SK-N-SH (cell line): ENCODE results near the gene KCNB1. TPM values are rescaled to one million over a fixed set of nuclear protein-coding genes. Genes with fewer than 3 reads are reported as not detected.

Experiments
- CTCF ChIA-PET: fragments of 300-600, 350-600 bp; formaldehyde crosslinking; extraction: SDS; loops from one replicate; lab custom pipeline; 2021; lab: Yijun Ruan, JAX
- POLR2A ChIA-PET: fragments of 350-600 bp; sonication (Branson Sonifier 250); formaldehyde crosslinking; extraction: SDS; loops from one replicate; lab custom pipeline; 2020; ENCODE audit warnings: antibody characterized with exemption, inconsistent platforms; lab: Yijun Ruan, JAX
- DNase-seq: peaks from one replicate; pipeline ENCODE4 v3.0.0; 2012
- H2AFZ ChIP-seq: fragments of 200-600 bp; sonication (generic); 2 replicates; pipeline ENCODE4 v1.8.1; 2016; ENCODE audit warnings: antibody characterized with exemption, mild to moderate bottlenecking, low read depth
- H3F3A ChIP-seq: fragments of 200-600 bp; sonication (generic); replicated peaks from 2 replicates; pipeline ENCODE3; 2016; ENCODE audit warnings: antibody characterized with exemption, mild to moderate bottlenecking; ENCODE audit not compliant: insufficient read depth
- H3K27ac ChIP-seq, 2 experiments: fragments of 200-500 bp in 1 of 2; fragments of 200-600 bp in 1 of 2; sonication (Bioruptor generic) in 1 of 2; sonication (generic), shearing (Covaris generic) in 1 of 2; 2 replicates each; pipeline versions ENCODE4 v1.5.1 to v1.6.1; 2014 to 2016; ENCODE audit warnings: low read depth in 2 of 2, inconsistent platforms in 1 of 2, low read length in 1 of 2, mild to moderate bottlenecking in 1 of 2, mixed read lengths in 1 of 2
- H3K27me3 ChIP-seq: fragments of 200-600 bp; sonication (generic), shearing (Covaris generic); 2 replicates; pipeline ENCODE4 v1.6.1; 2016; ENCODE audit warnings: mixed run types; ENCODE audit not compliant: insufficient read depth
- H3K36me3 ChIP-seq, 2 experiments: fragments of 200-500 bp in 1 of 2; fragments of 200-600 bp in 1 of 2; sonication (Bioruptor generic) in 1 of 2; sonication (generic) in 1 of 2; replicated peaks in 1 of 2; 2 replicates each; pipeline versions ENCODE3 to v1.5.1; 2014 to 2016; ENCODE audit warnings: low read length in 1 of 2, mild to moderate bottlenecking in 1 of 2; ENCODE audit not compliant: insufficient read depth in 2 of 2, control insufficient read depth in 1 of 2
- H3K4me1 ChIP-seq, 2 experiments: fragments of 200-500 bp in 1 of 2; fragments of 200-600 bp in 1 of 2; sonication (Bioruptor generic) in 1 of 2; sonication (generic), shearing (Covaris generic) in 1 of 2; 2 replicates each; pipeline versions ENCODE4 v1.5.1 to v1.6.1; 2014 to 2016; ENCODE audit warnings: low read depth in 1 of 2, low read length in 1 of 2, mixed run types in 1 of 2; ENCODE audit not compliant: insufficient read depth in 2 of 2, control insufficient read depth in 1 of 2
- H3K4me2 ChIP-seq: fragments of 200-600 bp; sonication (generic), shearing (Covaris generic); 2 replicates; pipeline ENCODE4 v1.6.1; 2017; ENCODE audit warnings: mixed run types
- H3K4me3 ChIP-seq, 2 experiments: fragments of 200-500 bp in 1 of 2; fragments of 200-600 bp in 1 of 2; sonication (Bioruptor generic) in 1 of 2; sonication (generic), shearing (Covaris generic) in 1 of 2; 2 replicates each; pipeline versions ENCODE4 v1.5.1 to v1.8.1; 2014 to 2016; ENCODE audit warnings: low read depth in 2 of 2, inconsistent platforms in 1 of 2, low read length in 1 of 2, mild to moderate bottlenecking in 1 of 2, mixed read lengths in 1 of 2, moderate library complexity in 1 of 2
- H3K79me2 ChIP-seq: fragments of 200-600 bp; sonication (generic); 2 replicates; pipeline ENCODE4 v1.8.1; 2017; ENCODE audit warnings: mild to moderate bottlenecking; ENCODE audit not compliant: insufficient read depth
- H3K9ac ChIP-seq: fragments of 200-600 bp; sonication (generic); 2 replicates; pipeline ENCODE4 v1.6.1; 2017; ENCODE audit warnings: mixed run types
- H3K9me2 ChIP-seq: fragments of 200-600 bp; sonication (generic); 2 replicates; pipeline ENCODE4 v1.6.1; 2017; ENCODE audit warnings: mixed run types
- H3K9me3 ChIP-seq: fragments of 200-600 bp; sonication (generic); 2 replicates; pipeline ENCODE4 v1.6.1; 2017; ENCODE audit warnings: mixed run types, mild to moderate bottlenecking, moderate library complexity
- H4K20me1 ChIP-seq: fragments of 200-600 bp; sonication (generic); 2 replicates; pipeline ENCODE4 v1.6.1; 2017; ENCODE audit warnings: mild to moderate bottlenecking, mixed run types; ENCODE audit not compliant: insufficient read depth
- GATA2 ChIP-seq: sonication (generic); formaldehyde crosslinking; IDR thresholded peaks from 2 replicates; pipeline ENCODE4 v1.5.0; 2020; ENCODE audit warnings: mild to moderate bottlenecking, missing genetic modification reagents
- NFIC ChIP-seq: IDR thresholded peaks from 2 replicates; pipeline ENCODE4 v1.4.0; 2012; ENCODE audit warnings: borderline replicate concordance
- RCOR1 ChIP-seq: fragments of 150-350 bp; IDR thresholded peaks from 2 replicates; pipeline ENCODE4 v1.6.1; 2017; ENCODE audit warnings: antibody characterized with exemption, low read length
- TEAD4 ChIP-seq: IDR thresholded peaks from 2 replicates; pipeline ENCODE4 v1.4.0; 2012; ENCODE audit warnings: mild to moderate bottlenecking, borderline replicate concordance; ENCODE audit not compliant: insufficient read depth
- YY1 ChIP-seq: IDR thresholded peaks from 2 replicates; pipeline ENCODE4 v1.4.0; 2012; ENCODE audit warnings: low read depth, mild to moderate bottlenecking
- WGBS: methylation state at CpG from one replicate; pipeline ENCODE4 v1.1.6; 2017; ENCODE audit warnings: low lambda C conversion rate; 5-methylcytosine and 5-hydroxymethylcytosine counted together
- polyA plus RNA-seq, 3 experiments: library from polyadenylated mRNA; depleted of rRNA; stranded (reverse); fragments of >200 nt; gene quantifications; 2 replicates each; pipeline ENCODE4 v1.2.3, GENCODE V29; 2012
- TF ChIP-seq, protein P1 (sequence below): fragments of 200-600 bp; sonication (generic); IDR thresholded peaks from 2 replicates; pipeline ENCODE4 v1.6.1; 2017; ENCODE audit warnings: antibody characterized with exemption, mild to moderate bottlenecking, moderate library complexity
- TF ChIP-seq, protein P2 (sequence below): IDR thresholded peaks from 2 replicates; pipeline ENCODE4 v1.4.0; 2012; ENCODE audit warnings: low read depth
- TF ChIP-seq, protein P3 (sequence below): fragments of 150-350 bp; IDR thresholded peaks from 2 replicates; pipeline ENCODE4 v1.6.1; 2017; ENCODE audit warnings: antibody characterized with exemption, low read length, low read depth, borderline replicate concordance
- TF ChIP-seq, protein P4 (sequence below): fragments of 150-350 bp; IDR thresholded peaks from 2 replicates; pipeline ENCODE4 v1.6.1; 2016; ENCODE audit warnings: mild to moderate bottlenecking, low read depth, low read length
- TF ChIP-seq, protein P5 (sequence below): IDR thresholded peaks from 2 replicates; pipeline ENCODE4 v1.4.0; 2012; ENCODE audit warnings: low read depth, borderline replicate concordance

Gene KCNB1
- polyA plus RNA-seq, 1 of the 3 experiments (the other 2 are of a cell fraction) = 0.82 TPM

DNA sequence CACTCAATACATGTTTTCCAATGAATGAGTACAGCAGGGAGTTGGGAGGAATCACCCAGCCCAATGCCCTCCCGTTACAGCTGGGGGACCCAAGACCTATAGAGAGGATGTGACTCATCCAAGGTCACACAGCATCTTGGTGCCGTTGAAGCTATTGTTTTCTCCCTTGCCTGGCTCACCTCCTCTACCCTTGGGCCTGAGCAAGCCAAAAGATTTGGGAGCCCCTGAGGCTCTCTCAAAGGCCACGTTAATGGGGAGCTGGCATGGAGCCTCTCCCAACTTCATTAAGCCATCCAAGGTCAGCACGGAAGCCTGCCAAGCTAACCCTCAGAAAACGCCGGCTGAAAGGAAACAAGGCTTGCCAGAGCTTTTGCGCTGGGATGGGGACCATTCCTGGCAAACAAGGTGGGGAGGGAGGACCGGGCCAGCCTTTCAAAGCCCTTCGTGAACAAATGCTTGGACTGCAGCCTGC lies 30.4 kb downstream of the KCNB1 start (continued):
- TF ChIP-seq, protein P1, sequence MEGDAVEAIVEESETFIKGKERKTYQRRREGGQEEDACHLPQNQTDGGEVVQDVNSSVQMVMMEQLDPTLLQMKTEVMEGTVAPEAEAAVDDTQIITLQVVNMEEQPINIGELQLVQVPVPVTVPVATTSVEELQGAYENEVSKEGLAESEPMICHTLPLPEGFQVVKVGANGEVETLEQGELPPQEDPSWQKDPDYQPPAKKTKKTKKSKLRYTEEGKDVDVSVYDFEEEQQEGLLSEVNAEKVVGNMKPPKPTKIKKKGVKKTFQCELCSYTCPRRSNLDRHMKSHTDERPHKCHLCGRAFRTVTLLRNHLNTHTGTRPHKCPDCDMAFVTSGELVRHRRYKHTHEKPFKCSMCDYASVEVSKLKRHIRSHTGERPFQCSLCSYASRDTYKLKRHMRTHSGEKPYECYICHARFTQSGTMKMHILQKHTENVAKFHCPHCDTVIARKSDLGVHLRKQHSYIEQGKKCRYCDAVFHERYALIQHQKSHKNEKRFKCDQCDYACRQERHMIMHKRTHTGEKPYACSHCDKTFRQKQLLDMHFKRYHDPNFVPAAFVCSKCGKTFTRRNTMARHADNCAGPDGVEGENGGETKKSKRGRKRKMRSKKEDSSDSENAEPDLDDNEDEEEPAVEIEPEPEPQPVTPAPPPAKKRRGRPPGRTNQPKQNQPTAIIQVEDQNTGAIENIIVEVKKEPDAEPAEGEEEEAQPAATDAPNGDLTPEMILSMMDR = no peak
- TF ChIP-seq YY1 = no peak

DNA sequence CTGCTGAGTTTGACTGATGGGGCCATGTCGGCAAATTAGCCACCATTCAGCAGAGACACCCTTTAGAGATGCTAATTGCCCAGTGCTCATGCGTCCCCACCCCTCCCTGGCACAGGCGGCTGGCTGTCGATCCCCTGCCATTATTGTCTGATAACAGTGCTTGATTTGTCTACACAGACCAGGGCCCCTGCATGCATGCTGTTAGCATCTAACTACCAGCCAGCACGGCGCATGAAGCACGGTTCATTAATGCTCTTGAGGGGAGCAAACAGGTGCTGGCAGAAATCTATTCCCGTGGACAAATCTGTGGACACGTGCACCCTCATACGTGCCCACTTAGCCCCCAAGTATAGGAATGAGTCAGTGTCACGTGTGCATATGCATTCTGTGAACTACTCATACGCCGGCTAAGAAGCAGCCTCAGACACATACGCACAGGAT lies 32.2 kb downstream of the KCNB1 start:
- H3K9me3 ChIP-seq = no peaks in the 10 kb centered on the region
- H3K79me2 ChIP-seq = no peaks in the 10 kb centered on the region
- H4K20me1 ChIP-seq = no peaks in the 10 kb centered on the region
- peak overlapping the region in 1 of 2 experiments; percentile 39; a peak in 1 of 4 replicates for H3K27ac ChIP-seq
- H3K36me3 ChIP-seq = no peaks in the 10 kb centered on the region
- CTCF ChIA-PET = interaction anchor here (1.4 to 1.6 kb wide), 2 partner anchors 34 to 91 kb away, joined by 3 to 9 read pairs; no protein-coding TSS in a partner anchor
- no peaks in the 10 kb centered on the region for H3K9me2 ChIP-seq
- no peak overlapping the region for H2AFZ ChIP-seq
- WGBS = 58% methylated on average over 9 of the region's 14 CpGs
- no peaks in the 10 kb centered on the region for H3F3A ChIP-seq
- no peaks in the 10 kb centered on the region for H3K27me3 ChIP-seq
- H3K4me2 ChIP-seq = no peak overlapping the region
- TF ChIP-seq TEAD4 = no peak
- peak; percentile 70; the same call in 1 of the 2 replicates for TF ChIP-seq GATA2 (CRISPR knock-in tag)
- TF ChIP-seq, protein P2, sequence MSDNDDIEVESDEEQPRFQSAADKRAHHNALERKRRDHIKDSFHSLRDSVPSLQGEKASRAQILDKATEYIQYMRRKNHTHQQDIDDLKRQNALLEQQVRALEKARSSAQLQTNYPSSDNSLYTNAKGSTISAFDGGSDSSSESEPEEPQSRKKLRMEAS = no peak
- TF ChIP-seq, protein P3, sequence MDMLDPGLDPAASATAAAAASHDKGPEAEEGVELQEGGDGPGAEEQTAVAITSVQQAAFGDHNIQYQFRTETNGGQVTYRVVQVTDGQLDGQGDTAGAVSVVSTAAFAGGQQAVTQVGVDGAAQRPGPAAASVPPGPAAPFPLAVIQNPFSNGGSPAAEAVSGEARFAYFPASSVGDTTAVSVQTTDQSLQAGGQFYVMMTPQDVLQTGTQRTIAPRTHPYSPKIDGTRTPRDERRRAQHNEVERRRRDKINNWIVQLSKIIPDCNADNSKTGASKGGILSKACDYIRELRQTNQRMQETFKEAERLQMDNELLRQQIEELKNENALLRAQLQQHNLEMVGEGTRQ = no peak
- TF ChIP-seq, all 33 proteins: peak for 1
- POLR2A ChIA-PET = no interaction called here
- H3K4me1 ChIP-seq = peaks cover 0 to 24% of the 10 kb centered on the region in 2 experiments; a peak in 1 of 4 replicates
- no peak overlapping the region for H3K9ac ChIP-seq
- no peak overlapping the region for H3K4me3 ChIP-seq
- peak; percentile 43 for DNase-seq

DNA sequence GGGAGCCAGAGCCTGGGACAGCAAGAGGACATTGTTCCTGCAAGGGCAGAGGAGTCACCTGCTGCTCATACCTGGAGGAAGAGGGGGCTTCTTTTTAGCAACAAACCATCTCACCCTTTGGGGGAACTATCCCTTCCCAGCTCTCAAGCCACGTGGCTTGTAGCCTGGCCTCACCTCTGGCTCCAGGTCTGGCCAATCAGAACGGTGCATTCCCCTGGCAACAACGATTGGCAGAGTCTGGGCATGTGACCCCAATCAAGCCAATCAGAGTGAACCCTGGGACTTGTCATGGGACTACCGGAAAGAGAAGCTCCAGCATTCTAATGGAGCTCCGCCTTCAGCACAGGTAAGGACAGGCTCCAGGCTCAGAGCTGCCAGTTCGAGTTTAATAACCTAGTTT lies 33.6 kb downstream of the KCNB1 start:
- Histone ChIP-seq H3K27ac (no peak overlapping the region), H2AFZ (no peak overlapping the region), H3K9ac (no peak overlapping the region), H3K27me3 (no peaks in the 10 kb centered on the region), H3K4me3 (no peak overlapping the region)
- no peak for TF ChIP-seq RCOR1
- TF ChIP-seq NFIC = no peak
- TF ChIP-seq, protein P4, sequence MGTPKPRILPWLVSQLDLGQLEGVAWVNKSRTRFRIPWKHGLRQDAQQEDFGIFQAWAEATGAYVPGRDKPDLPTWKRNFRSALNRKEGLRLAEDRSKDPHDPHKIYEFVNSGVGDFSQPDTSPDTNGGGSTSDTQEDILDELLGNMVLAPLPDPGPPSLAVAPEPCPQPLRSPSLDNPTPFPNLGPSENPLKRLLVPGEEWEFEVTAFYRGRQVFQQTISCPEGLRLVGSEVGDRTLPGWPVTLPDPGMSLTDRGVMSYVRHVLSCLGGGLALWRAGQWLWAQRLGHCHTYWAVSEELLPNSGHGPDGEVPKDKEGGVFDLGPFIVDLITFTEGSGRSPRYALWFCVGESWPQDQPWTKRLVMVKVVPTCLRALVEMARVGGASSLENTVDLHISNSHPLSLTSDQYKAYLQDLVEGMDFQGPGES = no peak
- TF ChIP-seq YY1 = no peak
- TF ChIP-seq, protein P5, sequence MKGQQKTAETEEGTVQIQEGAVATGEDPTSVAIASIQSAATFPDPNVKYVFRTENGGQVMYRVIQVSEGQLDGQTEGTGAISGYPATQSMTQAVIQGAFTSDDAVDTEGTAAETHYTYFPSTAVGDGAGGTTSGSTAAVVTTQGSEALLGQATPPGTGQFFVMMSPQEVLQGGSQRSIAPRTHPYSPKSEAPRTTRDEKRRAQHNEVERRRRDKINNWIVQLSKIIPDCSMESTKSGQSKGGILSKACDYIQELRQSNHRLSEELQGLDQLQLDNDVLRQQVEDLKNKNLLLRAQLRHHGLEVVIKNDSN = peak; percentile 67; the same call in 1 of the 2 replicates
- TF ChIP-seq, all 33 proteins: peak for 1
- H3K79me2 ChIP-seq = no peaks in the 10 kb centered on the region
- H3K36me3 ChIP-seq = no peaks in the 10 kb centered on the region
- peaks cover 0 to 37% of the 10 kb centered on the region in 2 experiments; a peak in 2 of 4 replicates for H3K4me1 ChIP-seq
- H3K9me2 ChIP-seq = no peaks in the 10 kb centered on the region
- no peaks in the 10 kb centered on the region for H4K20me1 ChIP-seq
- ChIA-PET POLR2A (no interaction called here), CTCF (interaction anchor here (1.0 to 1.6 kb wide), 3 partner anchors 35 to 93 kb away, joined by 3 to 9 read pairs (median 5); no protein-coding TSS in a partner anchor)
- WGBS = 82% methylated on average over 6 of the region's 6 CpGs
- DNase-seq = no peak
- no peaks in the 10 kb centered on the region for H3F3A ChIP-seq
- H3K9me3 ChIP-seq = no peaks in the 10 kb centered on the region
- no peak overlapping the region for H3K4me2 ChIP-seq
